Progenitor cell of endocrine pancreas (in vitro differentiated cells): Measurements from ENCODE around the gene SLC25A22. TPM values are rescaled to one million over a fixed set of nuclear protein-coding genes. Genes with fewer than 3 reads are reported as not detected.

Experiments used
- DNase-seq: peaks from one replicate; pipeline ENCODE4 v3.0.0; 2021; ENCODE audit warnings: low spot score; ENCODE audit not compliant: unreplicated experiment
- H3K27ac Mint-ChIP-seq: 2 replicates; pipeline ENCODE4 v1.8.0; 2021; ENCODE audit warnings: mild to moderate bottlenecking, moderate library complexity, mixed read lengths
- H3K27me3 Mint-ChIP-seq: 2 replicates; pipeline ENCODE4 v1.8.0; 2021; ENCODE audit warnings: mixed read lengths
- H3K36me3 Mint-ChIP-seq: 2 replicates; pipeline ENCODE4 v1.8.0; 2022; ENCODE audit warnings: mixed read lengths; ENCODE audit not compliant: insufficient read depth
- H3K4me1 Mint-ChIP-seq: 2 replicates; pipeline ENCODE4 v1.8.0; 2021; ENCODE audit warnings: low read depth, mixed read lengths
- H3K4me3 Mint-ChIP-seq: 2 replicates; pipeline ENCODE4 v1.8.0; 2021; ENCODE audit warnings: low read depth, mild to moderate bottlenecking, moderate library complexity, mixed read lengths
- H3K9me3 Mint-ChIP-seq: 2 replicates; pipeline ENCODE4 v1.8.0; 2021; ENCODE audit warnings: low read depth, mixed read lengths
- CTCF ChIP-seq: fragments of 200-600 bp; sonication (generic); IDR thresholded peaks from one replicate; pipeline ENCODE4 v1.5.0; 2021; ENCODE audit warnings: antibody characterized with exemption, mild to moderate bottlenecking; ENCODE audit not compliant: unreplicated experiment
- total RNA-seq: library from RNA; stranded (reverse); gene quantifications from 2 replicates; pipeline ENCODE4 v1.2.1, GENCODE V29; 2021

Gene SLC25A22
- total RNA-seq, 1 donor from 2014 or later = 40.5 TPM

DNA sequence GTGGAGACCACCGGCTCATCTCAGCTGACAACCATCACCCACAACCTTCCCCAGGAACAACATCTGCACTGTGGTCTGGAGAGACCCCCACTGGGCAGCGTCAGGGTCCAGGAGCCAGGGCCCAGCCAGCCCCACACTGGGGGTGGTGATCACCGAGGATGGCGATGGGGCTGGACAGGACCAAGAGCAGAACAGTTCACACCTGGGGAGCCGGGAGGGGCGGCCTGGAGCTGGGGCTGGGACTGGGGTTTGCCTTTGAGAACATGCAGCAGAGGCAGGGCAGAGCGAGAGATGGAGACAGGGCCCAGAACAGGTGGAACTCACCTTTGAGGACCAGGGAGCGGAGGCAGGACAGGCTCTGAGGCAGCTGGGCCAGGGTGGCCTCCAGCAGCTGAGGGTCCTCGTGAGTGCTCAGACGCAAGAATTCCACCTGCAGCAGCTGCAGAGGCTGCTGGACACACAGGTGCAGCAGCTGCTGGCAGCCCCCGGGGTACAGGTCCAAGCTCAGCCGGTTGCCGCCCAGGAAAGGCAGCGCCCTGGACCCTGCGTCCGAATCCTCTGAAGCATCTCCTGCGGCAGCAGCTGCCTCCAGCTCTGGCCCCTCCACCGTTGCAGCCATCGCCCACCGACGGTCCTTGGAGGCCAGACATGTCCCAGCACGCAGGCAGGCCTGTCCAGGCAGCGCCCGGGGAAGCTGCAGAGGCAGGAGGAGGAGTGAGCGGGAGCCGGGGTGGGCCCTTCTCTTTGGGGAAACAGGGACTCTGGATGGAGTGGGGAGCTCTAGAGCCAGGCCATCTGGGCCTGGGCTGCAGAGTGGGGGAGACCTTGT lies 5.9 kb upstream of the SLC25A22 start:
- H3K27ac Mint-ChIP-seq = no peak overlapping the region

DNA sequence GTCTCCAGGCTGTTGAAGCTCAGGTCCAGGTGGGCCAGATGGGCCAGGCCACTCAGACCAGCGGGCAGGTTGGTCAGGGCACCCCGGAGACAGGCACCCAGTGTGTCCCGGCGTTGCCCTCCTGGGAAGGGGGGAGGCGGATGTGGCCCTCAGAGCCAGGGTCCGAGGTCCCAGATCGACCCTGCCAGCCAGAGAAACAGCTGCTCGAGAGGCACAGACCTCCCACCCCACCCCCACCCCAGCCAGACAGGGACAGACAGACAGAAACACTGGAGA lies 5.3 kb upstream of the SLC25A22 start:
- H3K9me3 Mint-ChIP-seq = no peaks in the 10 kb centered on the region
- peaks cover 2% of the 10 kb centered on the region for H3K4me1 Mint-ChIP-seq
- no peak for DNase-seq
- no peaks in the 10 kb centered on the region for H3K36me3 Mint-ChIP-seq
- no peaks in the 10 kb centered on the region for H3K27me3 Mint-ChIP-seq
- no peak for TF ChIP-seq CTCF
- H3K4me3 Mint-ChIP-seq = no peak overlapping the region
- H3K27ac Mint-ChIP-seq = no peak overlapping the region

More for the DNA sequence above, 5.9 kb upstream of the SLC25A22 start:
- H3K4me1 Mint-ChIP-seq = peaks cover 4% of the 10 kb centered on the region
- no peaks in the 10 kb centered on the region for H3K9me3 Mint-ChIP-seq
- no peaks in the 10 kb centered on the region for H3K36me3 Mint-ChIP-seq
- no peak for DNase-seq
- TF ChIP-seq CTCF = no peak
- H3K4me3 Mint-ChIP-seq = peak overlapping the region; percentile 65
- no peaks in the 10 kb centered on the region for H3K27me3 Mint-ChIP-seq

DNA sequence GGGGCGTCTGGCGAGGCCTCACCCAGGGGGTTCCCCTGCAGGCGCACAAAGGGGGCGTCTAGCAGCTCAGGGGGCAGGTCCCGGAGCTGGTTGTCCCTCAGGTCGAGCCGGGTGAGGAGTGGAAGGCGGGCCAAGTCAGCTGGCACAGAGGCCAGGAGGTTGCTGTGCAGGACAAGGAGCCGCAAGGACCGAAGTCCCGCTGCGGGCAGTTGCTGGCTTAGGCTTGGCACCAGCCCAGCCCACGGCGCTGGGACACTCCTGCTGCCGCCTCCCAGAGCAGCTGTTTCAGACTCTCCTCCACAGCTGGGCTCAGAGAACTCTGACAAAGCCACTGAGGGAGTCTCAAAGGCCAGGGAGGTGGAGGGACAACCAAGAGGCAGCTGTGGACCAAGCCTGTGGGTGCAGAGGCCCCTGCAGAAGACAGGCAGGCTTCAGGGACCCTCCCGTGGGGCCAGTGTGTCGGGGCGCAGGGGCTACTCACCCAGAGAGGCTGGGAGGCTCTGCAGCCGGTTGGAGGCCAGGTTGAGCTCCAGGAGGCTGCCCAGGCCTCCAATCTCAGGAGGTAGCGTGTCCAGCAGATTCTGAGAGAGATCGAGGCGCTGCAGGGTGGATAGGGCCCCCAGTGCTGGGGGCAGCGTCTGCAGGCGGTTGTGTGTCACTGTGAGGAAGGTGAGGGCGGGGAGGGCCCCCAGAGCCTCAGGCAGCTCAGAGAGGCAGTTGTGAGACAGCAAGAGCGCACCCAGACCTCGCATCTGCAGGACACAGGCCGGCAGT lies 4.8 kb upstream of the SLC25A22 start:
- H3K4me3 Mint-ChIP-seq = no peak overlapping the region
- no peaks in the 10 kb centered on the region for H3K9me3 Mint-ChIP-seq
- no peaks in the 10 kb centered on the region for H3K36me3 Mint-ChIP-seq
- TF ChIP-seq CTCF = no peak
- no peak for DNase-seq
- H3K27me3 Mint-ChIP-seq = no peaks in the 10 kb centered on the region
- no peak overlapping the region for H3K27ac Mint-ChIP-seq
- peaks cover under 1% of the 10 kb centered on the region for H3K4me1 Mint-ChIP-seq

DNA sequence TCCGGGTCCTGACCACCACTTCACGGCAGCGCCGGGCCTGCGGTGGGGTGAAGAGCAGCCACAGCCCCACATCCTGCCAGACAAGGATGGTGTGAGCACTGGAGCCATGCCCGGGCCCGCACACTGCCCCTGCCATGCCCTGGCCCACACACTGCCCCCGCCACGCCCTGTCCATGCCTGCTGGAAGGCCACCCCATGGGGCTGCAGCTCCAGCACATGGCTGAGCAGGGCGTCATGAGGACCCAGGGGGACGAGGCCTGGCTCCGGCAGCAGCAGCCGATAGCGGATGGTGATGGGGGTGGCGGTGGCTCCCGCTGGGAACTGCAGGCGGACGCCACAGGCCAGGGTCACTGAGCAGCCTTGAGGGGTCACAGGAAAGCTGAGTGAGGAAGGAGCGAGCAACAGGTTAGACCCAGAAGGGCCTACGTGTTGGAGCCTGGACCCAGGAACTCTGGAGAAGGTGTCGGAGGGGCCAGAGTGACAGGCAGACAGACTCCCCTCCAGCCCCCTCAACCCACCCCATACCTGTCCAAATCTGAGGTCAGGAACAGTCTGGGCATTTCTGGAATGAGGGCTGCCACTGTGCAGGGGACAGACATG lies 4.0 kb upstream of the SLC25A22 start:
- TF ChIP-seq CTCF = no peak
- Mint-ChIP-seq H3K4me1 (peaks cover under 1% of the 10 kb centered on the region), H3K4me3 (no peak overlapping the region), H3K9me3 (no peaks in the 10 kb centered on the region), H3K36me3 (no peaks in the 10 kb centered on the region), H3K27me3 (no peaks in the 10 kb centered on the region), H3K27ac (no peak overlapping the region)
- DNase-seq = no peak

DNA sequence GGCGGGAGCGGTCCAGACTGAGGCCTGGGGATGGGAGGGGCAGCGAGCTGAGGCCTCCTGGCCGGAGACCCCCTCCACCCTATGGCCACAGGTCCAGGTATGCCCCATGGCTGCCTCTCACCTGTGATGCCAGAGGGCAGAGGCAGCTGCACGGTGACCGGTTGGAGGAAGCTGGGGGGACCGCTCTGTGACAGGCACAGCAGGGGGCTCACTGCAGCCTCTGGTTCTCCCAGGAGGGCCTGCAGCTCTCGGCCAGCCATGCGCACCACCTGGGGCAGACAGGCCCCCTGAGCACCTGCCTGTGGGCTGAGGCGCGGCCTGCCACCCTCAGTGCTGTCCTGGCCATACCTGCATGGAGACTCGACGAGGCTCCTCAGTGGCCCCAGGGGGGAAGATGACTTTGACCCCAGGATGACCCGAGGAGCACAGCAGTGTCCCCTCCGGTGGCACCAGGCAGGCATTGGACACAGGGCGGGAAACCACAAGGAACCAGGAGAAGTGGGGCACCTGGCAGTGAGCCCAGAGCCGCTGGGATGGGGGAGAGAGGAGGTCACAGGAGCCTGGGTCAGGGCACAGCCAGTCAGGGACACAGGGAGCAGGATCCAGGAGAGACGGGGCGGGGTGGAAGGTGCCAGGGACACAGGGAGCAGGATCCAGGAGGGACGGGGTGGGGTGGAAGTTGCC lies 3.2 kb upstream of the SLC25A22 start:
- peaks cover 5% of the 10 kb centered on the region for H3K4me1 Mint-ChIP-seq
- H3K27me3 Mint-ChIP-seq = no peaks in the 10 kb centered on the region
- no peak for TF ChIP-seq CTCF
- no peak overlapping the region for H3K27ac Mint-ChIP-seq
- DNase-seq = no peak
- H3K9me3 Mint-ChIP-seq = no peaks in the 10 kb centered on the region
- H3K4me3 Mint-ChIP-seq = no peak overlapping the region
- no peaks in the 10 kb centered on the region for H3K36me3 Mint-ChIP-seq
